ENCODE data around the gene APMAP. TPM values are rescaled to one million over a fixed set of nuclear protein-coding genes. Genes with fewer than 3 reads are reported as not detected.

The APMAP gene
- total and polyA plus RNA-seq, 9 of the 15 experiments (the other 6 are each of a cell fraction or from before 2014, with no cell fraction given), result 6.7 to 18.2 (median 14.4) TPM

- no TSS peak for BruUV-seq (replicated peaks)
- in situ Hi-C loops (cut with MboI), result no loop called here
Observed at GRCh38 chr20:24958506-24959385, 33.8 kb downstream of the APMAP start.

More at GRCh38 chr20:24958506-24959385, 33.8 kb downstream of the APMAP start:
- no peak overlapping the region for H3K4me3 ChIP-seq
- WGBS (ENCODE audit: insufficient coverage, low coverage, missing lambda C conversion rate), result 74% methylated on average over 11 of the region's 20 CpGs
- ATAC-seq (no peak), FAIRE-seq (no peak), DNase-seq (ENCODE audit: extremely low read depth in 1 of 4, low spot score in 3 of 4) (no peak)
- no peaks in the 10 kb centered on the region for H3K79me2 ChIP-seq (ENCODE audit: control insufficient read depth, insufficient read depth, low read length)
- no peak overlapping the region for H3K4me2 ChIP-seq (ENCODE audit: insufficient read depth, low read length)
- CTCF ChIA-PET (ENCODE audit: low intra/inter-chr PET ratio), result no interaction called here
- H3K4me1 ChIP-seq (replicated peaks in 1 of 2; ENCODE audit: control insufficient read depth in 2 of 2, insufficient read depth in 2 of 2, low read length in 2 of 2), result no peaks in the 10 kb centered on the region
- no peaks in the 10 kb centered on the region for H3K9me3 ChIP-seq (replicated peaks; ENCODE audit: control insufficient read depth, insufficient read depth, low read depth, low read length)
- H3K9ac ChIP-seq (ENCODE audit: insufficient read depth in 1 of 2, low read depth in 2 of 2, low read length in 2 of 2), result no peak overlapping the region
- H3K36me3 ChIP-seq (ENCODE audit: control insufficient read depth, insufficient read depth, low read length), result peaks cover 11% of the 10 kb centered on the region; the same call in 1 of the 3 replicates
- no peaks in the 10 kb centered on the region for H4K20me1 ChIP-seq (replicated peaks; ENCODE audit: control insufficient read depth, insufficient read depth, low read length)
- H3K27ac ChIP-seq (ENCODE audit: extremely low read depth, low read depth, low read length), result no peak overlapping the region
- POLR2A ChIA-PET, result interaction anchor here (1.2 kb wide), 1 partner anchor 10 kb away, joined by 3 read pairs; the partner anchor contains the start of gene CST7
- TF ChIP-seq RBM14 (IDR thresholded peaks at IDR 0.05; ENCODE audit: borderline replicate concordance, insufficient read depth, low read depth, low read length) (no peak), ZNF165 (CRISPR knock-in tag; IDR thresholded peaks at IDR 0.05; ENCODE audit: borderline replicate concordance) (no peak), GTF2F1 (IDR thresholded peaks at IDR 0.05; ENCODE audit: low read depth, low read length) (no peak), SMARCC2 (IDR thresholded peaks at IDR 0.05; ENCODE audit: low read depth) (no peak), MYNN (IDR thresholded peaks at IDR 0.05) (no peak), MYNN (CRISPR knock-in tag; IDR thresholded peaks at IDR 0.05) (no peak), OTX1 (CRISPR knock-in tag; IDR thresholded peaks at IDR 0.05) (no peak), SFPQ (IDR thresholded peaks at IDR 0.05; ENCODE audit: low read depth, low read length) (no peak), GABPA (tag; conservative IDR thresholded peaks at IDR 0.05; ENCODE audit: low read depth) (no peak), GATA2 (CRISPR knock-in tag; IDR thresholded peaks at IDR 0.05) (no peak), STAG1 (CRISPR knock-in tag; IDR thresholded peaks at IDR 0.05; ENCODE audit: borderline replicate concordance) (no peak)
- no peaks in the 10 kb centered on the region for H3K9me1 ChIP-seq (ENCODE audit: control insufficient read depth, insufficient read depth, low read length)
- no peak overlapping the region for H2AFZ ChIP-seq (ENCODE audit: low read depth, low read length)
- no peaks in the 10 kb centered on the region for H3K27me3 ChIP-seq (ENCODE audit: control insufficient read depth in 2 of 2, insufficient read depth in 2 of 2, low read length in 2 of 2)
- intact Hi-C loops (cut with micrococcal nuclease), result no loop called here

Data from K562 (cell line).